LNCAP (cell line): Measurements from ENCODE around the gene MYO9A.

ENCODE experiments used
- TF ChIP-seq, protein P1 (sequence below): fragments of 450-650 bp; IDR thresholded peaks from 2 replicates; pipeline ENCODE4 v1.5.1; 2017; ENCODE audit warnings: mild to moderate bottlenecking

MYO9A gene

DNA sequence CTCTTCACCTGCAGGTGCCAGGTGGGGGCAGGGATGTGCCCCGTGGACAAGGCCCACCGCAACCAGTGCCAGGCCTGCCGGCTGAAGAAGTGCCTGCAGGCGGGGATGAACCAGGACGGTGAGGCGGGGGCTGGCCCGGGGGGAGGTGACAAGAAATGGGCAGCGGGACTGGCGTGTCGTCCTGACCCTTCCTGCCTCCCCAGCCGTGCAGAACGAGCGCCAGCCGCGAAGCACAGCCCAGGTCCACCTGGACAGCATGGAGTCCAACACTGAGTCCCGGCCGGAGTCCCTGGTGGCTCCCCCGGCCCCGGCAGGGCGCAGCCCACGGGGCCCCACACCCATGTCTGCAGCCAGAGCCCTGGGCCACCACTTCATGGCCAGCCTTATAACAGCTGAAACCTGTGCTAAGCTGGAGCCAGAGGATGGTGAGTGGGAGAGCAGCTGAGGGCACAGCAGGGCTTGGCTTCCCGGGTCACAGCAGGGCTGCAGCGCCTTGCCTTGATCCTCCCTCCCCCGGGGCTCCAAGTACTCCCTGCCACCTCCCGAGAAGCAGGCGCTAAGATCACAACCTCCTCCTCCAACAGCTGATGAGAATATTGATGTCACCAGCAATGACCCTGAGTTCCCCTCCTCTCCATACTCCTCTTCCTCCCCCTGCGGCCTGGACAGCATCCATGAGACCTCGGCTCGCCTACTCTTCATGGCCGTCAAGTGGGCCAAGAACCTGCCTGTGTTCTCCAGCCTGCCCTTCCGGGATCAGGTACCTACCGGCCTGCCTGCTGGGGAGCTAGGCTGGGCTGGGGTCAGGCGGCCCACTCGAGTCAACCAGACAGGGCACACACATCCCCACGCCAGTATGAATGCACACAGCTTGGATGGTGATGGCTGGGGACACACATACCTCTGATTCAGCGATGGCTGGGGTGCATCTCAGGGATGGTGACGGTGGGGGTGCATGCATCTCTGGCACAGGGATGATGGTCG is 305.9 kb downstream of the MYO9A start:
- TF ChIP-seq, protein P1, sequence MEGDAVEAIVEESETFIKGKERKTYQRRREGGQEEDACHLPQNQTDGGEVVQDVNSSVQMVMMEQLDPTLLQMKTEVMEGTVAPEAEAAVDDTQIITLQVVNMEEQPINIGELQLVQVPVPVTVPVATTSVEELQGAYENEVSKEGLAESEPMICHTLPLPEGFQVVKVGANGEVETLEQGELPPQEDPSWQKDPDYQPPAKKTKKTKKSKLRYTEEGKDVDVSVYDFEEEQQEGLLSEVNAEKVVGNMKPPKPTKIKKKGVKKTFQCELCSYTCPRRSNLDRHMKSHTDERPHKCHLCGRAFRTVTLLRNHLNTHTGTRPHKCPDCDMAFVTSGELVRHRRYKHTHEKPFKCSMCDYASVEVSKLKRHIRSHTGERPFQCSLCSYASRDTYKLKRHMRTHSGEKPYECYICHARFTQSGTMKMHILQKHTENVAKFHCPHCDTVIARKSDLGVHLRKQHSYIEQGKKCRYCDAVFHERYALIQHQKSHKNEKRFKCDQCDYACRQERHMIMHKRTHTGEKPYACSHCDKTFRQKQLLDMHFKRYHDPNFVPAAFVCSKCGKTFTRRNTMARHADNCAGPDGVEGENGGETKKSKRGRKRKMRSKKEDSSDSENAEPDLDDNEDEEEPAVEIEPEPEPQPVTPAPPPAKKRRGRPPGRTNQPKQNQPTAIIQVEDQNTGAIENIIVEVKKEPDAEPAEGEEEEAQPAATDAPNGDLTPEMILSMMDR = no peak

DNA sequence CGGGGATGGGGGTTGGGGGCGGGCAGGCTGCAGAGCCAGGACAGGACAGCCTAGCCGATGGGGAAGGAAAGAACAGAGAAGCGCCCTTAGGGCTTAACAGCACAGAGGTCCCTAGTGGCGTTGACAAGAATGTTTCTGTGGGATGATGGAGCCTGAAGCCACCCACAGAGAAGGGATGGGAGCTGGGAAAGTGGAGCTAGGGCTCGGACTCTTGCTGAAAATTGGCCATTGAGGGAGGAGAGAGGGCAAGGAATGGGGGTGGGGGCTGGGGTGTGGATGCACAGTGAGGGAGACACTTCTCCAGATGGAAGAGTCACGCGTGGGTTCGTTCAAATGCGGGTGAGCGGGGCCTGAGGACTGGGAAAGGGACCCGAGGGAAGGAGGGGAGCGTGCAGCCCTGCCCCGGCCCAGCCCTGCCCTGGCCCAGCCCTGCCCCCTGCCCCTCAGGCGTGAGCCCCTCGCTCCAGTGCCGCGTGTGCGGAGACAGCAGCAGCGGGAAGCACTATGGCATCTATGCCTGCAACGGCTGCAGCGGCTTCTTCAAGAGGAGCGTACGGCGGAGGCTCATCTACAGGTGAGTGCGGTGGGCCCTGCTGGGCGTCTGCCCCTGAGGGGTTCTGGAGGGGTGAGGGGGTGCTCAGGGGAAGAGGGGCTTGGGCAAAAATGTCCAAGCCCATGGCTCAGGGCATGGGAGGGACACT is 306.8 kb downstream of the MYO9A start:
- TF ChIP-seq, protein P1 = no peak

DNA sequence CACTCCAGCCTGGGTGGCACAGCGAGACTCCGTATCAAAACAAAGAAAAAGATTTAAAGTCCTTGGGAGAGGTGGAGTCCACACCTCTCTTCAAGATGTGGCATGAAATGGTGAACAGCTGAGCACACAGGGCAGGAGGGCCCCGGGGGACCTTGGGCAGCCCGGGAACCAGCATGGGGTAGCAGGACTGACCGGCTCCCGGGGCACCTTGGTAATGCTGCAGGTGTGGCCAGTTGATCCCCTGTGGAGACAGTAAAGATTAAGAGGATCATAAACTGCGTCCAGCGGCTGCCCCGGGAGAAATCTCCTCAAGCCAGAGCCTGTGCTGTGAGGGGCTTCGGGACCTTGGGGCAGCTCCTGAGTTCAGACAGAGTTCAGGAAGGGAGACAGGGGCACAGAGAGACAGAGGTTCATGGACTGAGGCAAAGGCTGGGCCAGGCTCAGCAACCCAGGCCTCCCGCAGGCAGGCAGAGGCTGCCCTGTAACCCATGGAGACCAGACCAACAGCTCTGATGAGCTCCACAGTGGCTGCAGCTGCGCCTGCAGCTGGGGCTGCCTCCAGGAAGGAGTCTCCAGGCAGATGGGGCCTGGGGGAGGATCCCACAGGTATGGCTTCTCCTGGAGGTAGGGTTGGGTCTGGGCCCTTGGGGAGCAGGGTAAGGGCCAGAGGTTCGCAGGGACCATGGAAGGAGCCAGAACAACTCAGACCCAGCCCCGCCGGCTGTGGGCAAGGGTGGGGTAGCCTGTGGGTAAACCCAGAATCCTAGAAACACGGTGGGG is 307.5 kb downstream of the MYO9A start, which contains the start of gene NR2E3:
Gene NR2E3, plus strand, starts transcription at position 299 of the 780 bp plus-strand sequence. Its CDS starts 190 bp downstream, at position 489.
- TF ChIP-seq, protein P1 = no peak

DNA sequence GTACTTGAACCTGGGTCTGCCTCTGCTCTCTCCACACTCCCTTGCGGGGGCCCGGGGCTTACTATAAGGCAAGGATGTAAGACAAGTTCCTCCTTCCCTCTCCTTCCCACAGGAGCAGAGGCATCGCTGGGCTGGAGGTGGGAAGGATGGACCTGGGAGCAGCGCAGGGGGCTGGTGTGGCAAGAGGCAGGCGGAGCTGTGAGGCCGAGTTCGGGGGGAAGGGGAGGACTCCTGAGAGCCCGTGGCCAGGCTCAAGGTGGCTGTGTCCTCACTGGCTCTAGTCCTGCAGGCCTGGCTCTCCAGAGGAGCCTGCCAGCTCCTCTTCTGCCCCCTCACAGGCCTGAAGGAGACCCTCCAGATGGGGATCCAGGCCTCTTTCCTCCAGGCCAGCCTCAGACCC is 308.6 kb downstream of the MYO9A start:
- TF ChIP-seq, protein P1 = no peak

DNA sequence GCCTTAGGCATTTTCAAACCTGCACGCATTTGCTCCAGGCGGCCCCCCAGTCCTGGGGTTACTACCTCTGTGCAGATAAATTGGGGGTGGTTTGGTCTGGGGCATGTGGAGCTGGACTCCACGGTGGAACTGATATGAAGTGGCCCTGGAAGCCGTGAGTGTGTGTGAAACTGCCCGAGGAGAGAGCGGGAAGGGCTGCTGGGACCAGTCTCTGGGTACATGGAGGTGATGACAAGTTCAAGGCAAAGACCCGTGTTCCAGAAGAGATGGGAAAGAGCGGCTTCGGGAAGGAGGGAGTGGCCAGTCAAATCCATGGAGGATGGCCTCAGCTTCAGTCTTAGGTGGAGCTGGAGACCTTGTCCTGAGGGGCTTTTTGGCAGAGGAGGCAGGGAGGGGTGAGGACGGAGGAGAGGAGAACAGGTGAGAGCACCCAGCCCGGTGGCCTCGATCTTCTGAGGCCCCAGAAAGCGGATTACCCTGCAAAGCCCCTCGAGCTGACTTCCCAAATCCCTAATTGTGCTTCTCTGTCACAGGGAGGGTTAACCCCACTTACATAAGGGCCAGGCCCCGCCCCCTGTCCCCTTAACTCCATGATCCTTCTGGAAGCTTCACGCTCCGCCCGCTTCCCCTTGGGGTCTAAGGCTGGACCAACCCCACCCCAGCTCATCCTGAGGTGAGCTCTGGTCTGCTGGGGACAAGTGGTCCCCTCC is 309.5 kb downstream of the MYO9A start:
- TF ChIP-seq, protein P1 = no peak

DNA sequence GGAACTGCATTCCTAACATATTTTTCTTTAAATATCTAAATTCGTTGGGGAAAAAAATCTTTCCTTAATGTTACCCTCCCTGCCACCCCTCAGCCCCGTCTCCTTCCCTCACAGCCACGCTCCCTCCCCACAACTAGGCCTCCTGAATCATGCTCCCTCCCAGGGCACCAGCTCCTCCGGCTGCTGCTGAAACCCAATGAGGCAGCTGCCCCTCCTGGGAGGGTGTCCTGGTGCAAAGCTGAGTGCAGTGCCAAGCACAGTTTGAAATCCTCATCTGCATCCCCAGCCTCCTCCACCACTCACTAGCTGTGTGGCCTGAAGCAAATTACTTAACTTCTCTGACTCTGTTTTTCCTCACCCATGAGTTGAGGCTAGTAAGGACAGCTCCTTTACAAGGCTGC is 310.3 kb downstream of the MYO9A start:
- TF ChIP-seq, protein P1 = no peak
